GM12878 (cell line): ENCODE data around the gene MCAT. TPM values are rescaled to one million over a fixed set of nuclear protein-coding genes. Genes with fewer than 3 reads are reported as not detected.

Experiments
- ATAC-seq: fragments of 200-7000 bp; cut with Tn5 transposase; 3 replicates; pipeline ENCODE4 v1.9.1; 2020; ENCODE audit warnings: mild to moderate bottlenecking, moderate library complexity
- BruUV-seq: library from RNA; stranded (reverse); fragments of 400-500 nt; replicated peaks from 2 replicates; lab custom pipeline; 2021; lab: Mats Ljungman, UMichigan
- CTCF ChIA-PET: fragments of 300-600 bp; sonication (Branson Sonifier 250); formaldehyde crosslinking; extraction: SDS; loops from one replicate; lab custom pipeline; 2021; ENCODE audit warnings: inconsistent platforms; lab: Yijun Ruan, JAX
- POLR2A ChIA-PET: fragments of 350-600 bp; formaldehyde crosslinking; extraction: SDS; loops from one replicate; lab custom pipeline; 2021; ENCODE audit warnings: inconsistent platforms; lab: Charles Lee
- RAD21 ChIA-PET: fragments of 300-600 bp; sonication (Branson Sonifier 250); formaldehyde crosslinking; loops from one replicate; lab custom pipeline; 2023; ENCODE audit warnings: antibody characterized with exemption; ENCODE audit not compliant: unreplicated experiment; lab: Charles Lee
- SMC1A ChIA-PET: fragments of 300-600 bp; sonication (Branson Sonifier 250); formaldehyde crosslinking; loops from one replicate; lab custom pipeline; 2023; ENCODE audit not compliant: unreplicated experiment, uncharacterized antibody; lab: Charles Lee
- DNase-seq: peaks from one replicate; pipeline ENCODE4 v3.0.0-alpha.2; 2011; ENCODE audit warnings: low read depth, low spot score
- FAIRE-seq: peaks from 3 replicates; lab custom pipeline; 2011; peaks lifted over from hg19 to GRCh38; lab: Jason Lieb, UNC
- H2AFZ ChIP-seq: 2 replicates; pipeline ENCODE4 v1.6.0; 2011; ENCODE audit warnings: low read depth, low read length, control low read depth; ENCODE audit not compliant: control insufficient read depth
- H3K27ac ChIP-seq: 2 replicates; pipeline ENCODE4 v1.5.1; 2011; ENCODE audit warnings: control low read depth; ENCODE audit not compliant: control insufficient read depth, insufficient read depth
- H3K27me3 ChIP-seq, 2 experiments: replicated peaks in 1 of 2; 2 replicates each; pipeline versions ENCODE4 v1.6.0 to v1.6.1; 2011; ENCODE audit warnings: low read length in 1 of 2; ENCODE audit not compliant: control insufficient read depth in 2 of 2, insufficient read depth in 2 of 2
- H3K36me3 ChIP-seq, 2 experiments: 2 replicates each; pipeline ENCODE4 v1.5.1; 2011; ENCODE audit warnings: low read length in 1 of 2; ENCODE audit not compliant: control insufficient read depth in 2 of 2, insufficient read depth in 2 of 2
- H3K4me1 ChIP-seq: 2 replicates; pipeline ENCODE4 v1.6.1; 2011; ENCODE audit warnings: mild to moderate bottlenecking, low read length, moderate library complexity, mixed read lengths; ENCODE audit not compliant: control insufficient read depth, insufficient read depth
- H3K4me2 ChIP-seq: 2 replicates; pipeline ENCODE4 v1.6.0; 2011; ENCODE audit warnings: control low read depth; ENCODE audit not compliant: control insufficient read depth, insufficient read depth
- H3K4me3 ChIP-seq: fragments of 200-600 bp; sonication (generic); 2 replicates; pipeline ENCODE4 v1.5.1; 2016
- H3K79me2 ChIP-seq: 2 replicates; pipeline ENCODE4 v1.6.0; 2011; ENCODE audit warnings: low read length; ENCODE audit not compliant: control insufficient read depth, insufficient read depth
- H3K9ac ChIP-seq: 2 replicates; pipeline ENCODE4 v1.8.0; 2011; ENCODE audit warnings: low read length, control low read depth, mixed read lengths; ENCODE audit not compliant: control insufficient read depth, insufficient read depth
- H3K9me3 ChIP-seq: replicated peaks from 3 replicates; pipeline ENCODE4 v1.5.1; 2011; ENCODE audit warnings: mild to moderate bottlenecking, low read length; ENCODE audit not compliant: control insufficient read depth, insufficient read depth
- H4K20me1 ChIP-seq: 2 replicates; pipeline ENCODE4 v1.6.0; 2011; ENCODE audit not compliant: control insufficient read depth, insufficient read depth
- E2F4 ChIP-seq: IDR thresholded peaks from 2 replicates; pipeline ENCODE4 v1.6.1; 2012; ENCODE audit warnings: low read depth, low read length, improper control_type of control experiment
- HDGF ChIP-seq: fragments of 450-650 bp; IDR thresholded peaks from 2 replicates; pipeline ENCODE4 v1.6.1; 2016; ENCODE audit warnings: antibody characterized with exemption
- KAT2A ChIP-seq: conservative IDR thresholded peaks from 2 replicates; pipeline ENCODE4 v1.6.1; 2011; ENCODE audit warnings: low read depth, low read length; ENCODE audit not compliant: control insufficient read depth
- PAX5 ChIP-seq: IDR thresholded peaks from 2 replicates; pipeline ENCODE4 v1.6.1; 2011; ENCODE audit warnings: low read depth, low read length, borderline replicate concordance
- PAX8 ChIP-seq: fragments of 450-650 bp; IDR thresholded peaks from 2 replicates; pipeline ENCODE4 v1.6.1; 2017; ENCODE audit warnings: mild to moderate bottlenecking, moderate library complexity
- POU2F2 ChIP-seq: IDR thresholded peaks from 3 replicates; pipeline ENCODE4 v1.6.1; 2011; ENCODE audit warnings: low read depth, mild to moderate bottlenecking, low read length, borderline replicate concordance
- SREBF1 ChIP-seq: IDR thresholded peaks from 2 replicates; pipeline ENCODE4 v1.6.1; 2012; ENCODE audit warnings: mild to moderate bottlenecking, low read length
- TBL1XR1 ChIP-seq: IDR thresholded peaks from 2 replicates; pipeline ENCODE4 v1.6.1; 2012; ENCODE audit warnings: low read depth, low read length, improper control_type of control experiment
- ZBTB4 ChIP-seq: fragments of 450-650 bp; formaldehyde crosslinking; IDR thresholded peaks from 2 replicates; pipeline ENCODE4 v1.4.0; 2022; ENCODE audit warnings: mild to moderate bottlenecking, moderate library complexity
- WGBS: methylation state at CpG from one replicate; pipeline ENCODE4 v1.1.6; 2016; ENCODE audit warnings: low lambda C conversion rate; ENCODE audit not compliant: insufficient replicate concordance, insufficient coverage; ENCODE audit errors: missing lambda C conversion rate; 5-methylcytosine and 5-hydroxymethylcytosine counted together
- in situ Hi-C: fragments of 300-500 bp; cut with MboI; formaldehyde crosslinking; loops from 9 replicates; pipeline ENCODE4 v1.14.3; 2018; ENCODE audit warnings: mixed read lengths
- intact Hi-C: fragments of 100-400 bp; cut with micrococcal nuclease; formaldehyde crosslinking; loops from one replicate; pipeline ENCODE4 v1.14.2; 2022; ENCODE audit not compliant: unreplicated experiment
- polyA plus RNA-seq, 11 experiments: library from polyadenylated mRNA; depleted of rRNA in 4 of 11; unstranded in 6 of 11; stranded (reverse) in 5 of 11; fragments of >200 nt; fragmentation: Nextera tagmentation in 4 of 11; fragmentation: Illumina TruSeq in 1 of 11; extraction: Ambion mirVana in 4 of 11; extraction: Trizol in 1 of 11; gene quantifications; 1 replicate in 1 of 11; 2 replicates in 10 of 11; pipeline versions ENCODE4 v1.2.1 to v1.2.3, GENCODE V29; 2011 to 2016; ENCODE audit warnings: inconsistent platforms in 2 of 11, missing spikeins in 2 of 11, low read depth in 1 of 11
- total RNA-seq, 4 experiments: library from RNA; depleted of rRNA in 3 of 4; stranded (reverse); fragments of >200 nt in 3 of 4; fragmentation: Illumina TruSeq in 1 of 4; extraction: Trizol in 1 of 4; gene quantifications; 2 replicates each; pipeline versions ENCODE4 v1.2.1 to v1.2.3, GENCODE V29; 2013 to 2021
- TF ChIP-seq, protein P1 (sequence below): IDR thresholded peaks from 2 replicates; pipeline ENCODE4 v1.6.1; 2012; ENCODE audit warnings: low read depth, low read length, improper control_type of control experiment
- TF ChIP-seq, protein P2 (sequence below): IDR thresholded peaks from 2 replicates; pipeline ENCODE4 v1.6.1; 2012; ENCODE audit warnings: low read depth, low read length, improper control_type of control experiment
- TF ChIP-seq, protein P3 (sequence below): IDR thresholded peaks from 2 replicates; pipeline ENCODE4 v1.6.1; 2011; ENCODE audit warnings: low read depth, low read length, improper control_type of control experiment, borderline replicate concordance
- TF ChIP-seq, protein P4 (sequence below): fragments of 450-650 bp; conservative IDR thresholded peaks from 2 replicates; pipeline ENCODE4 v1.6.1; 2017; ENCODE audit warnings: mild to moderate bottlenecking, moderate library complexity
- TF ChIP-seq, protein P5 (sequence below): IDR thresholded peaks from 2 replicates; pipeline ENCODE4 v1.6.1; 2011; ENCODE audit warnings: borderline replicate concordance, low read depth, mild to moderate bottlenecking, moderate library complexity, low read length; ENCODE audit not compliant: insufficient read depth, poor library complexity, severe bottlenecking

Gene MCAT
- total and polyA plus RNA-seq, 10 of the 15 experiments (the other 5 are each of a cell fraction or from before 2014, with no cell fraction given): 3.6 to 29.1 (median 19.3) TPM

GRCh38 chr22:43172191-43172590 is 29.0 kb upstream of the MCAT start:
- 97% methylated on average over 19 of the region's 19 CpGs for WGBS
- POLR2A ChIA-PET: interaction anchor here (0.7 kb wide), 1 partner anchor 377 kb away, joined by 3 read pairs; no protein-coding TSS in a partner anchor
- no peaks in the 10 kb centered on the region for H3K79me2 ChIP-seq
- no peaks in the 10 kb centered on the region for H4K20me1 ChIP-seq
- H3K9ac ChIP-seq: no peak overlapping the region
- FAIRE-seq: no peak
- H2AFZ ChIP-seq: no peak overlapping the region
- no peak for ATAC-seq
- H3K27ac ChIP-seq: no peak overlapping the region
- H3K4me1 ChIP-seq: no peaks in the 10 kb centered on the region
- RAD21 ChIA-PET: no interaction called here
- no peak for DNase-seq
- CTCF ChIA-PET: no interaction called here
- in situ Hi-C loops: no loop called here
- H3K36me3 ChIP-seq: peaks cover 2 to 12% of the 10 kb centered on the region in 2 experiments; a peak in 3 of 4 replicates
- H3K4me3 ChIP-seq: no peak overlapping the region
- intact Hi-C loops: no loop called here
- no peaks in the 10 kb centered on the region for H3K27me3 ChIP-seq
- no peak overlapping the region for H3K4me2 ChIP-seq
- SMC1A ChIA-PET: no interaction called here
- H3K9me3 ChIP-seq: no peaks in the 10 kb centered on the region
- BruUV-seq: no TSS peak
- TF ChIP-seq SREBF1: no peak
- no peak for TF ChIP-seq POU2F2
- TF ChIP-seq, protein P1, sequence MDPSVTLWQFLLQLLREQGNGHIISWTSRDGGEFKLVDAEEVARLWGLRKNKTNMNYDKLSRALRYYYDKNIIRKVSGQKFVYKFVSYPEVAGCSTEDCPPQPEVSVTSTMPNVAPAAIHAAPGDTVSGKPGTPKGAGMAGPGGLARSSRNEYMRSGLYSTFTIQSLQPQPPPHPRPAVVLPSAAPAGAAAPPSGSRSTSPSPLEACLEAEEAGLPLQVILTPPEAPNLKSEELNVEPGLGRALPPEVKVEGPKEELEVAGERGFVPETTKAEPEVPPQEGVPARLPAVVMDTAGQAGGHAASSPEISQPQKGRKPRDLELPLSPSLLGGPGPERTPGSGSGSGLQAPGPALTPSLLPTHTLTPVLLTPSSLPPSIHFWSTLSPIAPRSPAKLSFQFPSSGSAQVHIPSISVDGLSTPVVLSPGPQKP: no peak
- no peak for TF ChIP-seq E2F4
- no peak for TF ChIP-seq TBL1XR1
- TF ChIP-seq, protein P2, sequence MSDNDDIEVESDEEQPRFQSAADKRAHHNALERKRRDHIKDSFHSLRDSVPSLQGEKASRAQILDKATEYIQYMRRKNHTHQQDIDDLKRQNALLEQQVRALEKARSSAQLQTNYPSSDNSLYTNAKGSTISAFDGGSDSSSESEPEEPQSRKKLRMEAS: no peak
- TF ChIP-seq, protein P3, sequence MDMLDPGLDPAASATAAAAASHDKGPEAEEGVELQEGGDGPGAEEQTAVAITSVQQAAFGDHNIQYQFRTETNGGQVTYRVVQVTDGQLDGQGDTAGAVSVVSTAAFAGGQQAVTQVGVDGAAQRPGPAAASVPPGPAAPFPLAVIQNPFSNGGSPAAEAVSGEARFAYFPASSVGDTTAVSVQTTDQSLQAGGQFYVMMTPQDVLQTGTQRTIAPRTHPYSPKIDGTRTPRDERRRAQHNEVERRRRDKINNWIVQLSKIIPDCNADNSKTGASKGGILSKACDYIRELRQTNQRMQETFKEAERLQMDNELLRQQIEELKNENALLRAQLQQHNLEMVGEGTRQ: no peak
- TF ChIP-seq, protein P4, sequence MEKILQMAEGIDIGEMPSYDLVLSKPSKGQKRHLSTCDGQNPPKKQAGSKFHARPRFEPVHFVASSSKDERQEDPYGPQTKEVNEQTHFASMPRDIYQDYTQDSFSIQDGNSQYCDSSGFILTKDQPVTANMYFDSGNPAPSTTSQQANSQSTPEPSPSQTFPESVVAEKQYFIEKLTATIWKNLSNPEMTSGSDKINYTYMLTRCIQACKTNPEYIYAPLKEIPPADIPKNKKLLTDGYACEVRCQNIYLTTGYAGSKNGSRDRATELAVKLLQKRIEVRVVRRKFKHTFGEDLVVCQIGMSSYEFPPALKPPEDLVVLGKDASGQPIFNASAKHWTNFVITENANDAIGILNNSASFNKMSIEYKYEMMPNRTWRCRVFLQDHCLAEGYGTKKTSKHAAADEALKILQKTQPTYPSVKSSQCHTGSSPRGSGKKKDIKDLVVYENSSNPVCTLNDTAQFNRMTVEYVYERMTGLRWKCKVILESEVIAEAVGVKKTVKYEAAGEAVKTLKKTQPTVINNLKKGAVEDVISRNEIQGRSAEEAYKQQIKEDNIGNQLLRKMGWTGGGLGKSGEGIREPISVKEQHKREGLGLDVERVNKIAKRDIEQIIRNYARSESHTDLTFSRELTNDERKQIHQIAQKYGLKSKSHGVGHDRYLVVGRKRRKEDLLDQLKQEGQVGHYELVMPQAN: no peak
- no peak for TF ChIP-seq ZBTB4 (CRISPR knock-in tag)
- TF ChIP-seq, protein P5, sequence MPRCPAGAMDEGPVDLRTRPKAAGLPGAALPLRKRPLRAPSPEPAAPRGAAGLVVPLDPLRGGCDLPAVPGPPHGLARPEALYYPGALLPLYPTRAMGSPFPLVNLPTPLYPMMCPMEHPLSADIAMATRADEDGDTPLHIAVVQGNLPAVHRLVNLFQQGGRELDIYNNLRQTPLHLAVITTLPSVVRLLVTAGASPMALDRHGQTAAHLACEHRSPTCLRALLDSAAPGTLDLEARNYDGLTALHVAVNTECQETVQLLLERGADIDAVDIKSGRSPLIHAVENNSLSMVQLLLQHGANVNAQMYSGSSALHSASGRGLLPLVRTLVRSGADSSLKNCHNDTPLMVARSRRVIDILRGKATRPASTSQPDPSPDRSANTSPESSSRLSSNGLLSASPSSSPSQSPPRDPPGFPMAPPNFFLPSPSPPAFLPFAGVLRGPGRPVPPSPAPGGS: no peak
- TF ChIP-seq KAT2A: no peak
- no peak for TF ChIP-seq PAX5
- no peak for TF ChIP-seq PAX8
- TF ChIP-seq HDGF: no peak
